WTC11 (cell line): Measurements from ENCODE around the gene TFAP2E.
"Not testable (repeated sequence)": the region's sequence is repeated elsewhere in the genome, so short reads cannot be mapped to it uniquely, and the experiment has no call there.

Experiments used
- ETV6 ChIP-seq: sonication (generic); formaldehyde crosslinking; IDR thresholded peaks from 2 replicates; pipeline ENCODE4 v1.8.1; 2022; ENCODE audit warnings: mild to moderate bottlenecking, missing genetic modification reagents
- RELA ChIP-seq: sonication (generic); formaldehyde crosslinking; IDR thresholded peaks from 2 replicates; pipeline ENCODE4 v1.8.1; 2022; ENCODE audit warnings: missing genetic modification reagents, mild to moderate bottlenecking, borderline replicate concordance
- TF ChIP-seq, protein P1 (sequence below): sonication (generic); formaldehyde crosslinking; IDR thresholded peaks from 2 replicates; pipeline ENCODE4 v1.8.1; 2022; ENCODE audit warnings: low read depth, missing genetic modification reagents, borderline replicate concordance
- TF ChIP-seq, protein P2 (sequence below): fragments of 200-600 bp; IDR thresholded peaks from 2 replicates; pipeline ENCODE4 v1.8.0; 2022; ENCODE audit warnings: antibody characterized with exemption

DNA sequence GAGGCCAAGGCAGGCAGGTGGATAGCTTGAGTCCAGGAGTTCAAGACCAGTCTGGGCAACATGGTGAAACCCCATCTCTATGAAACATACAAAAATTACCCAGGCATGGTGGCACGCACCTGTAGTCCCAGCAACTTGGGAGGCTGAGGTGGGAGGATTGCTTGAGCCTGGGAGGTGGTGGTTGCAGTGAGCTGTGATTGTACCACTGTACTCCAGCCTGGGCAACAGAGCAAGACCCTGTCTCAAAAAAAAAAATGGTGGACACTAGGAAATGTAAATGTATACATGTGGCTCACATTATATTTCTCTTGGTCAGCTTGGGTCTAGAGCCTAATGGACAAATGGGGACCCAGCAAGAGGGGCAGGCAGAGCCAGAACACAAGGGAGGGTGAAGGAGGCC, 12.7 kb downstream of the TFAP2E start:
- TF ChIP-seq, protein P1, sequence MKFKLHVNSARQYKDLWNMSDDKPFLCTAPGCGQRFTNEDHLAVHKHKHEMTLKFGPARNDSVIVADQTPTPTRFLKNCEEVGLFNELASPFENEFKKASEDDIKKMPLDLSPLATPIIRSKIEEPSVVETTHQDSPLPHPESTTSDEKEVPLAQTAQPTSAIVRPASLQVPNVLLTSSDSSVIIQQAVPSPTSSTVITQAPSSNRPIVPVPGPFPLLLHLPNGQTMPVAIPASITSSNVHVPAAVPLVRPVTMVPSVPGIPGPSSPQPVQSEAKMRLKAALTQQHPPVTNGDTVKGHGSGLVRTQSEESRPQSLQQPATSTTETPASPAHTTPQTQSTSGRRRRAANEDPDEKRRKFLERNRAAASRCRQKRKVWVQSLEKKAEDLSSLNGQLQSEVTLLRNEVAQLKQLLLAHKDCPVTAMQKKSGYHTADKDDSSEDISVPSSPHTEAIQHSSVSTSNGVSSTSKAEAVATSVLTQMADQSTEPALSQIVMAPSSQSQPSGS (CRISPR knock-in tag), result not testable (repeated sequence)
- TF ChIP-seq, protein P2, sequence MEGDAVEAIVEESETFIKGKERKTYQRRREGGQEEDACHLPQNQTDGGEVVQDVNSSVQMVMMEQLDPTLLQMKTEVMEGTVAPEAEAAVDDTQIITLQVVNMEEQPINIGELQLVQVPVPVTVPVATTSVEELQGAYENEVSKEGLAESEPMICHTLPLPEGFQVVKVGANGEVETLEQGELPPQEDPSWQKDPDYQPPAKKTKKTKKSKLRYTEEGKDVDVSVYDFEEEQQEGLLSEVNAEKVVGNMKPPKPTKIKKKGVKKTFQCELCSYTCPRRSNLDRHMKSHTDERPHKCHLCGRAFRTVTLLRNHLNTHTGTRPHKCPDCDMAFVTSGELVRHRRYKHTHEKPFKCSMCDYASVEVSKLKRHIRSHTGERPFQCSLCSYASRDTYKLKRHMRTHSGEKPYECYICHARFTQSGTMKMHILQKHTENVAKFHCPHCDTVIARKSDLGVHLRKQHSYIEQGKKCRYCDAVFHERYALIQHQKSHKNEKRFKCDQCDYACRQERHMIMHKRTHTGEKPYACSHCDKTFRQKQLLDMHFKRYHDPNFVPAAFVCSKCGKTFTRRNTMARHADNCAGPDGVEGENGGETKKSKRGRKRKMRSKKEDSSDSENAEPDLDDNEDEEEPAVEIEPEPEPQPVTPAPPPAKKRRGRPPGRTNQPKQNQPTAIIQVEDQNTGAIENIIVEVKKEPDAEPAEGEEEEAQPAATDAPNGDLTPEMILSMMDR, result not testable (repeated sequence)
- not testable (repeated sequence) for TF ChIP-seq RELA; ETV6 (CRISPR knock-in tag)
